Keratinocyte (primary cell): ENCODE data around the gene WFDC1. TPM values are rescaled to one million over a fixed set of nuclear protein-coding genes. Genes with fewer than 3 reads are reported as not detected.

Experiments
- DNase-seq: peaks from one replicate; pipeline ENCODE4 v3.0.0-alpha.2; 2011; ENCODE audit warnings: low read depth, missing footprints, low spot score
- FAIRE-seq: peaks from 2 replicates; lab custom pipeline; 2011; peaks lifted over from hg19 to GRCh38; lab: Jason Lieb, UNC
- H2AFZ ChIP-seq: 2 replicates; pipeline ENCODE4 v1.6.0; 2012; ENCODE audit warnings: low read length, control low read depth, inconsistent platforms; ENCODE audit not compliant: control insufficient read depth
- H3K27ac ChIP-seq: 2 replicates; pipeline ENCODE4 v1.5.1; 2011; ENCODE audit warnings: low read length; ENCODE audit not compliant: control insufficient read depth, insufficient read depth
- H3K27me3 ChIP-seq: 3 replicates; pipeline ENCODE4 v1.6.0; 2011; ENCODE audit warnings: low read length; ENCODE audit not compliant: control insufficient read depth, insufficient read depth; ENCODE audit errors: extremely low read depth
- H3K36me3 ChIP-seq, 2 experiments: 2 replicates in 1 of 2; 3 replicates in 1 of 2; pipeline ENCODE4 v1.5.1; 2011; ENCODE audit warnings: low read length in 2 of 2, mild to moderate bottlenecking in 1 of 2; ENCODE audit not compliant: control insufficient read depth in 2 of 2, insufficient read depth in 2 of 2; ENCODE audit errors: extremely low read depth in 1 of 2
- H3K4me1 ChIP-seq: 3 replicates; pipeline ENCODE4 v1.5.1; 2011; ENCODE audit warnings: low read length; ENCODE audit not compliant: control insufficient read depth, insufficient read depth; ENCODE audit errors: extremely low read depth
- H3K4me2 ChIP-seq: 3 replicates; pipeline ENCODE4 v1.6.0; 2011; ENCODE audit warnings: low read depth, low read length; ENCODE audit not compliant: control insufficient read depth, insufficient read depth; ENCODE audit errors: extremely low read depth
- H3K4me3 ChIP-seq, 3 experiments: fragments of 200-600 bp in 1 of 3; sonication (generic) in 1 of 3; 2 replicates in 2 of 3; 3 replicates in 1 of 3; pipeline ENCODE4 v1.5.1; 2011 to 2016; ENCODE audit warnings: low read length in 3 of 3, mild to moderate bottlenecking in 3 of 3, control low read depth in 2 of 3, inconsistent platforms in 1 of 3, low read depth in 1 of 3, mixed read lengths in 1 of 3, mixed run types in 1 of 3, moderate library complexity in 1 of 3; ENCODE audit not compliant: control insufficient read depth in 2 of 3, insufficient read depth in 2 of 3; ENCODE audit errors: extremely low read depth in 1 of 3
- H3K79me2 ChIP-seq: 2 replicates; pipeline ENCODE4 v1.6.0; 2012; ENCODE audit warnings: low read length; ENCODE audit not compliant: control insufficient read depth, insufficient read depth
- H3K9ac ChIP-seq: 3 replicates; pipeline ENCODE4 v1.6.0; 2011; ENCODE audit warnings: low read length; ENCODE audit not compliant: control insufficient read depth, insufficient read depth; ENCODE audit errors: extremely low read depth
- H3K9me1 ChIP-seq: 3 replicates; pipeline ENCODE4 v1.6.0; 2011; ENCODE audit warnings: low read length; ENCODE audit not compliant: control insufficient read depth, insufficient read depth; ENCODE audit errors: extremely low read depth
- H3K9me3 ChIP-seq: 2 replicates; pipeline ENCODE4 v1.5.1; 2012; ENCODE audit warnings: low read depth, low read length; ENCODE audit not compliant: control insufficient read depth
- H4K20me1 ChIP-seq: 3 replicates; pipeline ENCODE4 v1.6.0; 2011; ENCODE audit warnings: low read length; ENCODE audit not compliant: control insufficient read depth, insufficient read depth; ENCODE audit errors: extremely low read depth
- EZH2 ChIP-seq: IDR thresholded peaks from one replicate; pipeline ENCODE4 v1.6.1; 2012; ENCODE audit warnings: inconsistent platforms, mild to moderate bottlenecking, low read length, moderate library complexity
- dilution Hi-C: fragments of 300-500 bp; cut with MboI; formaldehyde crosslinking; loops from one replicate; pipeline ENCODE4 v1.7.0; 2020; ENCODE audit warnings: low sequenced_read_pairs; ENCODE audit not compliant: extremely low pct_ligation_motif_present
- polyA plus RNA-seq, 5 experiments: library from polyadenylated mRNA; depleted of rRNA in 3 of 5; stranded (reverse) in 3 of 5; stranded (forward) in 1 of 5; unstranded in 1 of 5; fragments of >200 nt; gene quantifications; 1 replicate in 1 of 5; 2 replicates in 3 of 5; 3 replicates in 1 of 5; pipeline versions ENCODE4 v1.2.1 to v1.2.3, GENCODE V29; 2011 to 2012; ENCODE audit warnings: missing spikeins in 2 of 5, low read depth in 1 of 5, low replicate concordance in 1 of 5
- TF ChIP-seq, protein P1 (sequence below), 3 experiments: IDR thresholded peaks in 1 of 3; conservative IDR thresholded peaks in 1 of 3; optimal IDR thresholded peaks in 1 of 3; 2 replicates in 2 of 3; 3 replicates in 1 of 3; pipeline versions ENCODE3 to v1.5.1; 2011; ENCODE audit warnings: low read length in 3 of 3, mild to moderate bottlenecking in 3 of 3, moderate library complexity in 2 of 3, control low read depth in 1 of 3, inconsistent platforms in 1 of 3; ENCODE audit not compliant: insufficient read depth in 2 of 3; ENCODE audit errors: extremely low read depth in 1 of 3

Gene WFDC1
- polyA plus RNA-seq, 1 donor (not counting 4 experiments of a cell fraction or from before 2014, with no cell fraction given) = not detected

- no peaks in the 10 kb centered on the region for H3K4me1 ChIP-seq
- H3K27ac ChIP-seq = no peak overlapping the region
- H3K9me1 ChIP-seq = no peaks in the 10 kb centered on the region
- peaks cover 3% of the 10 kb centered on the region for H3K9me3 ChIP-seq
- H3K4me2 ChIP-seq = no peak overlapping the region
- no peak for DNase-seq
- H3K79me2 ChIP-seq = no peaks in the 10 kb centered on the region
- H3K4me3 ChIP-seq = no peak overlapping the region
- H3K9ac ChIP-seq = no peak overlapping the region
- dilution Hi-C loops = no loop called here
- H3K27me3 ChIP-seq = peaks cover 27% of the 10 kb centered on the region
- TF ChIP-seq EZH2 = no peak
- TF ChIP-seq, protein P1, sequence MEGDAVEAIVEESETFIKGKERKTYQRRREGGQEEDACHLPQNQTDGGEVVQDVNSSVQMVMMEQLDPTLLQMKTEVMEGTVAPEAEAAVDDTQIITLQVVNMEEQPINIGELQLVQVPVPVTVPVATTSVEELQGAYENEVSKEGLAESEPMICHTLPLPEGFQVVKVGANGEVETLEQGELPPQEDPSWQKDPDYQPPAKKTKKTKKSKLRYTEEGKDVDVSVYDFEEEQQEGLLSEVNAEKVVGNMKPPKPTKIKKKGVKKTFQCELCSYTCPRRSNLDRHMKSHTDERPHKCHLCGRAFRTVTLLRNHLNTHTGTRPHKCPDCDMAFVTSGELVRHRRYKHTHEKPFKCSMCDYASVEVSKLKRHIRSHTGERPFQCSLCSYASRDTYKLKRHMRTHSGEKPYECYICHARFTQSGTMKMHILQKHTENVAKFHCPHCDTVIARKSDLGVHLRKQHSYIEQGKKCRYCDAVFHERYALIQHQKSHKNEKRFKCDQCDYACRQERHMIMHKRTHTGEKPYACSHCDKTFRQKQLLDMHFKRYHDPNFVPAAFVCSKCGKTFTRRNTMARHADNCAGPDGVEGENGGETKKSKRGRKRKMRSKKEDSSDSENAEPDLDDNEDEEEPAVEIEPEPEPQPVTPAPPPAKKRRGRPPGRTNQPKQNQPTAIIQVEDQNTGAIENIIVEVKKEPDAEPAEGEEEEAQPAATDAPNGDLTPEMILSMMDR (optimal IDR thresholded peaks at IDR 0.05 in 1 of 3, IDR thresholded peaks at IDR 0.05 in 1 of 3, conservative IDR thresholded peaks at IDR 0.05 in 1 of 3; ENCODE audit: extremely low read depth in 1 of 3, insufficient read depth in 2 of 3, low read length in 3 of 3) = no peak
- H2AFZ ChIP-seq = no peak overlapping the region
- no peak for FAIRE-seq
- H3K36me3 ChIP-seq = no peaks in the 10 kb centered on the region
- H4K20me1 ChIP-seq = no peaks in the 10 kb centered on the region
These were observed 20.7 kb downstream of the WFDC1 start for GRCh38 chr16:84315422-84315821.

DNA sequence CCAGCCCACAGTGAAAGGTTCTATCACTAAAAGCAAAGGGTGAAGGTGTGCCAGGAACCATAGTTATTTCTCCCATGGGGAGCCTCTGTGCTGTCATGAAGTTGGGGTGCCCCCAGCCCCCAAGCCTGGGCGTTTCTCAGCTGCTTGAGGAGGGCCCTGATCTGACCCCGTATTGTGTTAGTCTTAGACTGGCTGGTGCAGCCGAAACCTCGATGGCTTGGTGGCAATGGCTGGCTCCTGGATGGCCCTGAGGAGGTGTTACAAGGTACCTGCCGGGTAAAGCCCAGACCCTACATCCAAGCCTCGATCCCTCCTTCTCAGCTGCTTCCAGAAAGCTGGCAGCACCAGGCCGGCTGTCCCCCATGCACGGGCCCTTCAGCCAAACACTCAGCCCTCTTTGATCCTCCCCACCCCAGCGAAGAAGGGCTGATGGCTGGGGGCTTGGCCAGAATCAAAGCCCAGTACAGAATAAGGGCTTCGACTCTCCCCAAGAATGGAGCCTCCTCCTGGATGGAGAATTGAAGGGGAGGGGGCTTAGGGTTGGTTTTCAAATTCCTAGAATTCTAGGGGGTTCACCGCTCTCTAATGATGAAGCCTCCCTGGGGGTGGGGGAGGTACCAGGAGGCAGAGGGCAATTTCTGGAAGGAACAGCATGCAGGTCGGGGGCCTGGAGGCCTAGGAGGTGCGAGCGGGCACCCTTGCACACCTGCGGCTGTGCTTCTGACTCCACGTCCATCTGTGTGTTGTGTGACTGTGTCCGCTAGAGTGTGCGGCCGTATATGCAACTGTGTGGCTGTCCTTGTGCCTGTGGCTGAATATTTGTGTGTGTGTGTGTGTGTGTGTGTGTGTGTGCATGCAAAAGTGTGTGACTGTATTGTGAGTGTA lies 23.7 kb downstream of the WFDC1 start:
- Histone ChIP-seq H3K79me2 (no peaks in the 10 kb centered on the region), H3K36me3 (no peaks in the 10 kb centered on the region), H3K9ac (no peak overlapping the region), H4K20me1 (no peaks in the 10 kb centered on the region), H3K9me3 (peaks cover 3% of the 10 kb centered on the region), H3K27ac (no peak overlapping the region), H3K27me3 (peaks cover 42% of the 10 kb centered on the region), H3K9me1 (no peaks in the 10 kb centered on the region), H2AFZ (no peak overlapping the region), H3K4me3 (no peak overlapping the region), H3K4me1 (no peaks in the 10 kb centered on the region), H3K4me2 (no peak overlapping the region)
- FAIRE-seq (no peak), DNase-seq (no peak)
- dilution Hi-C loops = no loop called here
- TF ChIP-seq EZH2 = no peak
